Loucy (cell line): ENCODE data around the gene CD83.

Experiments used
- CTCF ChIP-seq: fragments of 200-600 bp; sonication (generic); conservative IDR thresholded peaks from 2 replicates; pipeline ENCODE4 v1.5.1; 2014; ENCODE audit warnings: mild to moderate bottlenecking, antibody characterized with exemption, low read length
- EZH2phosphoT487 ChIP-seq: fragments of 200-600 bp; IDR thresholded peaks from 2 replicates; pipeline ENCODE4 v1.6.1; 2018; ENCODE audit warnings: antibody characterized with exemption, mild to moderate bottlenecking, moderate library complexity, borderline replicate concordance

- no peak for TF ChIP-seq EZH2phosphoT487
- no peak for TF ChIP-seq CTCF
Measured at GRCh38 chr6:14132921-14133275, 15.3 kb downstream of the CD83 start.
